Measurements from ENCODE around the gene FBXO22. TPM values are rescaled to one million over a fixed set of nuclear protein-coding genes. Genes with fewer than 3 reads are reported as not detected.

Gene FBXO22
- total RNA-seq, 2 experiments from 2014 or later = 64.8 to 66.2 TPM

DNA sequence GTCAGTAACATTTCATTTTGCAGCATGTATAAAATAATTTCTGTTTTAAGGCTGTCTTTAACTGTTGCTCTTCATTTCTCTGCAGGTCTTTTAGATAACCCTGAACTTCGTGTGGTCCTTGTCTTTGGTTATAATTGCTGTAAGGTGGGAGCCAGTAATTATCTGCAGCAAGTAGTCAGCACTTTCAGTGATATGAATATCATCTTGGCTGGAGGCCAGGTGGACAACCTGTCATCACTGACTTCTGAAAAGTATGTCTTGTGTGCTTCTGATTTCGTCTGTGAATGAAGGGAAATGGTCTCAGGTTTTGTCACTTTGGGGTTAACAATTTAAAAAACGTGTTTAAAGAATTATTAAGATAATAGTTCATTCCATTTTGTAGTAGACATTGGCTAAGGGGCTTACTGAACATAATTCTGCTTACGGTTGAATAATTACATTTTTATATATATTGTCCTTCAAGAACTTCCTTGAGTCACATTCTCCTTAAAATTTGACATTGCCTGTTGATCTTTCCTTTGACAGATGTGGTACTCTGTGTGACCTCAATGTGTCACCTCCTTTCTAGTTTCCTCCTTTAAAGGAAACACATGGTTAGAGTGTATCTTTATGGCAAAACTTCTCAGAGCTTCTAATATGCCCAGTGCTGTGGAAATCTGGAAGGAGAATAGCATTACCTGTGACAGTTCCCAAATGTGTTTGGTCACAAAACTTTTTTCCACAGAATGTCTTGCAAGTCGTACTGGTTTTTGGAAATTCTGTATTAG lies 26.3 kb downstream of the FBXO22 start:
- Mint-ChIP-seq H3K4me3 (no peak overlapping the region), H3K9me3 (no peaks in the 10 kb centered on the region), H3K27ac (no peak overlapping the region), H3K36me3 (ENCODE audit: low read depth) (peaks cover 49% of the 10 kb centered on the region), H3K27me3 (no peaks in the 10 kb centered on the region), H3K4me1 (ENCODE audit: low read depth) (peaks cover 36% of the 10 kb centered on the region)
- CTCF ChIA-PET = interaction anchor here (1.4 to 2.4 kb wide), 3 partner anchors 32 to 127 kb away, joined by 4 to 7 read pairs (median 4); no protein-coding TSS in a partner anchor
- DNase-seq (peak; percentile 35), ATAC-seq (peak; percentile 58)
- intact Hi-C loops (cut with micrococcal nuclease) = no loop called here
- TF ChIP-seq CTCF (IDR thresholded peaks at IDR 0.05) = no peak
- POLR2A ChIA-PET = interaction anchor here (0.8 kb wide), 1 partner anchor 26 kb away, joined by 3 read pairs; the partner anchor contains the start of gene FBXO22

GRCh38 chr15:75930866-75931265 lies 27.2 kb downstream of the FBXO22 start:
- Mint-ChIP-seq H3K9me3 (no peaks in the 10 kb centered on the region), H3K4me3 (no peak overlapping the region), H3K27me3 (no peaks in the 10 kb centered on the region), H3K36me3 (ENCODE audit: low read depth) (peaks cover 48% of the 10 kb centered on the region), H3K27ac (no peak overlapping the region), H3K4me1 (ENCODE audit: low read depth) (peaks cover 32% of the 10 kb centered on the region)
- ChIA-PET CTCF (interaction anchor here (1.0 to 1.5 kb wide), 5 partner anchors 16 to 244 kb away, joined by 3 to 4 read pairs (median 3); no protein-coding TSS in a partner anchor), POLR2A (no interaction called here)
- ATAC-seq (no peak), DNase-seq (no peak)
- no peak for TF ChIP-seq CTCF (IDR thresholded peaks at IDR 0.05)
- intact Hi-C loops (cut with micrococcal nuclease) = no loop called here

- DNase-seq = no peak
- Mint-ChIP-seq H3K4me1 (ENCODE audit: low read depth) (peaks cover 3% of the 10 kb centered on the region), H3K4me3 (no peak overlapping the region), H3K9me3 (peaks cover 10% of the 10 kb centered on the region), H3K36me3 (ENCODE audit: low read depth) (peaks cover 14% of the 10 kb centered on the region), H3K27ac (no peak overlapping the region), H3K27me3 (peaks cover 9% of the 10 kb centered on the region)
- intact Hi-C loops (cut with micrococcal nuclease) = no loop called here
- CTCF ChIA-PET = no interaction called here
- POLR2A ChIA-PET = interaction anchor here (0.6 kb wide), 1 partner anchor 21 kb away, joined by 4 read pairs; no protein-coding TSS in a partner anchor
- no peak for TF ChIP-seq CTCF (IDR thresholded peaks at IDR 0.05)
- ATAC-seq = no peak
Measured at GRCh38 chr15:75942464-75942863, 38.8 kb downstream of the FBXO22 start.

DNA sequence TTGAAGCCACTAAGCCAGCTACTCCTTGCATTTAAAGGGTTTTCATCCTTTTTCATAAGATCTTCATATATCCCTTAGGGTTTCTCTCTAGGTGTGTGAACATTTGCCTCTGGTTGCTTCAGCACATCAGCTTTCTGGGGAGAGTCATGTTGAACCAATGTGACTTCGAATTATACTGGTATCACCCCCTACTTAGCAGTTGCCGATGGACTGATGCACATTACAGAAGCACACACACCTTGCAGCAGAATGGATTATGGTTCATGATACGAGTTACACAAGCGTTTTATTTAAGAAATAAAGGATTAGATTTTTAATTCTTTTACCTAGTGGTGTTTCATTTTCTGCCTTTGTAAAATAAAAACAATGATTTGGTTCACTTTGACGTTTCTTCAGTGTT lies 39.6 kb downstream of the FBXO22 start:
- TF ChIP-seq CTCF (IDR thresholded peaks at IDR 0.05) = no peak
- Mint-ChIP-seq H3K36me3 (ENCODE audit: low read depth) (peaks cover 6% of the 10 kb centered on the region), H3K4me3 (no peak overlapping the region), H3K27me3 (peaks cover 12% of the 10 kb centered on the region), H3K27ac (no peak overlapping the region), H3K4me1 (ENCODE audit: low read depth) (peaks cover 3% of the 10 kb centered on the region), H3K9me3 (peaks cover 5% of the 10 kb centered on the region)
- CTCF ChIA-PET = no interaction called here
- DNase-seq (no peak), ATAC-seq (no peak)
- POLR2A ChIA-PET = no interaction called here
- intact Hi-C loops (cut with micrococcal nuclease) = no loop called here

GRCh38 chr15:75943713-75944215 lies 40.1 kb downstream of the FBXO22 start:
- peaks cover 3% of the 10 kb centered on the region for H3K4me1 Mint-ChIP-seq (ENCODE audit: low read depth)
- intact Hi-C loops (cut with micrococcal nuclease) = no loop called here
- ATAC-seq (no peak), DNase-seq (no peak)
- no peak overlapping the region for H3K4me3 Mint-ChIP-seq
- CTCF ChIA-PET = no interaction called here
- H3K27me3 Mint-ChIP-seq = peaks cover 14% of the 10 kb centered on the region
- peaks cover 1% of the 10 kb centered on the region for H3K36me3 Mint-ChIP-seq (ENCODE audit: low read depth)
- POLR2A ChIA-PET = no interaction called here
- no peaks in the 10 kb centered on the region for H3K9me3 Mint-ChIP-seq
- H3K27ac Mint-ChIP-seq = no peak overlapping the region
- no peak for TF ChIP-seq CTCF (IDR thresholded peaks at IDR 0.05)

All from activated CD8-positive, alpha-beta T cell treated with anti-CD3 and anti-CD28 coated beads for 36 hours (primary cell).